PFSK-1 (cell line): ENCODE measurements around the gene MAPK8IP3.

ENCODE experiments used
- FOXP2 ChIP-seq: optimal IDR thresholded peaks from 2 replicates; pipeline ENCODE3; 2011; ENCODE audit warnings: borderline replicate concordance, control low read depth, inconsistent platforms; ENCODE audit not compliant: insufficient read depth; ENCODE audit errors: extremely low read length, extremely low read depth
- POLR2AphosphoS5 ChIP-seq: IDR thresholded peaks from 2 replicates; pipeline ENCODE4 v1.6.1; 2012; ENCODE audit warnings: low read depth, mild to moderate bottlenecking, control low read depth, low read length, moderate library complexity
- REST ChIP-seq, 2 experiments: IDR thresholded peaks; 2 replicates each; pipeline versions ENCODE4 v1.6.1 to v1.8.0; 2011 to 2012; ENCODE audit warnings: low read depth in 2 of 2, low read length in 2 of 2, control low read depth in 1 of 2, inconsistent platforms in 1 of 2, mild to moderate bottlenecking in 1 of 2, moderate library complexity in 1 of 2; ENCODE audit not compliant: insufficient read depth in 1 of 2
- SIN3A ChIP-seq: IDR thresholded peaks from 2 replicates; pipeline ENCODE4 v1.6.1; 2012; ENCODE audit warnings: mild to moderate bottlenecking, low read length, moderate library complexity, borderline replicate concordance; ENCODE audit not compliant: insufficient read depth
- TAF1 ChIP-seq: IDR thresholded peaks from 2 replicates; pipeline ENCODE4 v1.6.1; 2012; ENCODE audit warnings: low read length, control low read depth, borderline replicate concordance; ENCODE audit not compliant: insufficient read depth

- 0 out of 2 replicates have a peak, but pooled peaks have one; percentile 2 for TF ChIP-seq POLR2AphosphoS5
- TF ChIP-seq FOXP2 = no peak
- no peak for TF ChIP-seq REST (IDR thresholded peaks at IDR 0.05; ENCODE audit: insufficient read depth in 1 of 2, low read depth in 2 of 2, low read length in 2 of 2)
- no peak for TF ChIP-seq TAF1
- no peak for TF ChIP-seq SIN3A
Observed at GRCh38 chr16:1768061-1768766, 62.2 kb downstream of the MAPK8IP3 start.
